NCI-H128 (cell line): Measurements from ENCODE around the gene PFDN2.
"Not testable (repeated sequence)": the region's sequence is repeated elsewhere in the genome, so short reads cannot be mapped to it uniquely, and the experiment has no call there.

ENCODE experiments used
- DNase-seq: peaks from one replicate; lab custom pipeline; 2025; ENCODE audit not compliant: unreplicated experiment; lab: John Stamatoyannopoulos, UW

PFDN2 gene

DNA sequence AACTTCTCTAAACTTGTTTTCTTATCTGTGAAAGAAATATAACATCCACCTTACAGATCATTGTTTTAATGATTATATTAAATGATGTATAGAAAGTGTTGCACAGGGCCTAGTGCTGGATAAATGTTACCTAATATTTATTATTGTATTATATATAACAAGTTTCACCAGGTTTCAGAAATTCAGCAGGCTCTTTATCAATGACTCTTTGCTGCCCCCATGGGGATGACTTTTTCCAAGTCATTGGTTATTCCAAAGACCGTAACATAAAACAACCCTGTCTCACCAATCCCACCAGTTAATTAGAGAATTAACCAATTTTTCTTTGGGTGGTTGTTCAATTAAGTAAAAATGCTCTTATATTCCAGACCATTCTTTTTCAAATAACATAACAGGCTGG lies 21.9 kb upstream of the PFDN2 start:
- peak; percentile 12 for DNase-seq

GRCh38 chr1:161138431-161138830 lies 20.6 kb upstream of the PFDN2 start:
- DNase-seq, result no peak

- DNase-seq, result no peak
These were observed 20.0 kb upstream of the PFDN2 start for GRCh38 chr1:161137881-161138280.

GRCh38 chr1:161133220-161133740 lies 15.4 kb upstream of the PFDN2 start:
- DNase-seq, result no peak

GRCh38 chr1:161132410-161133219 lies 14.8 kb upstream of the PFDN2 start, which contains the start of gene DEDD:
Gene DEDD (minus strand): TSS chr1:161132667. CDS start chr1:161124462, 8,205 bp downstream.
- DNase-seq, result peak; percentile 83

DNA sequence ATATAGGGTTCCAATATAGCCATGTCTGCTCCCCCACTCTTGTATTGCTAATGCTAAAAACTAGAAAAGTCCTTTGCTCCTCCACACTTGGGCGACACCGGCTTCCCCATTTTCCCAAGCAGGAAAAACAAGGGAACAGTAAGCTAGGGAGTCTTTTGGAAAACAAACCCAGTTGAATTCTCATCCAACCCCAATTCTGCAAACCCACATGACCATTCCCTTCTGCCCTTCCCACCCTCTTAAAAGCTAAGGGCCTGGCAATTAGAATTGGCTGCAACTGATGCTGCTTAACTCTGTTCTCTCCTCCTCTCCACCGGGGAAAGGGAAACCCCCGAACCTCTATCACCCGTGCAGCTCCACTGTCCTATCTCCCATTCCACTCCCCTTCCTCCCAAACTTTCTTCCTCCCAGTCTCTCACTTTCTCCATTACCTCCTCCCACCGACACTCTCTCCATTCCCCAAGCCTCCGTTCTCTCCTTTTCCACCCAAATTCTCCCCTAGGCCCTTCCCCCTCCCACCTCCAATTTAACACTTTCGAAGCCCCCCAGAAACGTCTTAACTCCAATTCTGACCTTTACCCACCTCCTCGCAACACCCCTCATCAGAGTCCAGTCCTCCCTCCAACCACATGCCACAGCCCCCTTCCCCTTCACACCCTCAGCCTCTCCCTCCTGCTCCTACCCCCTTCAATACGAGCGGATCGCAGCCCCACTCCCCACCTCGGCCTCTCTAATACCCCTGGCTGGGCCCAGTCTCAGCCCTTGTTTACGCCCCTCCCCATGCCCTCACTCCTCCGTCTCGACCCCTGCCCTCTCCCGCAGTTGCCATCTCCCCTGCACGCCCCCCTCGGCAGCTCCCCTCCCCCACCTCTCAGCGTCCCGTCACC lies 13.9 kb upstream of the PFDN2 start:
- no peak for DNase-seq

- DNase-seq, result no peak
These were observed 12.4 kb upstream of the PFDN2 start for GRCh38 chr1:161130266-161130665.

GRCh38 chr1:161128591-161129420 lies 11.0 kb upstream of the PFDN2 start:
- no peak for DNase-seq

DNA sequence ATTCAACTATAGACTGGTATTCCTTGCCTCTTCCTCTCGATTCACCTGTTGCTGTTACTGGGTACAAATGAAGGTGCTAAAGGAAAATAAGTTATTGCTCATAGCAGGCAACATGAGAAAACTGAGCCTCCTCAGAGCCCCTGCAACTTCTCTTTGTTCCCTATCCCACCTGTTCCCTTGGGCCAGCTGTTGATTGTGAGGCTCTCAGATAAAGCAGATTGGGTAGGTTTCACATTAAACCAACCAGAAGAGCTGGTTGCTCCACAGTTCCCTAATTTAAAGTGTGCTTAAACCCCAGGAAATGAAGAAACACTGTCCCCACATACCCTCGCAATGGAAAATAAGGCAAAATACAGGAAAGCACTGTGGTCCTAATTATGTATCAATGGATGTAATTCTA lies 9.8 kb upstream of the PFDN2 start:
- DNase-seq, result no peak

- no peak for DNase-seq
These were observed 5.1 kb upstream of the PFDN2 start for GRCh38 chr1:161122967-161123366.

- DNase-seq, result no peak
These were observed 4.0 kb upstream of the PFDN2 start for GRCh38 chr1:161121834-161122233.

DNA sequence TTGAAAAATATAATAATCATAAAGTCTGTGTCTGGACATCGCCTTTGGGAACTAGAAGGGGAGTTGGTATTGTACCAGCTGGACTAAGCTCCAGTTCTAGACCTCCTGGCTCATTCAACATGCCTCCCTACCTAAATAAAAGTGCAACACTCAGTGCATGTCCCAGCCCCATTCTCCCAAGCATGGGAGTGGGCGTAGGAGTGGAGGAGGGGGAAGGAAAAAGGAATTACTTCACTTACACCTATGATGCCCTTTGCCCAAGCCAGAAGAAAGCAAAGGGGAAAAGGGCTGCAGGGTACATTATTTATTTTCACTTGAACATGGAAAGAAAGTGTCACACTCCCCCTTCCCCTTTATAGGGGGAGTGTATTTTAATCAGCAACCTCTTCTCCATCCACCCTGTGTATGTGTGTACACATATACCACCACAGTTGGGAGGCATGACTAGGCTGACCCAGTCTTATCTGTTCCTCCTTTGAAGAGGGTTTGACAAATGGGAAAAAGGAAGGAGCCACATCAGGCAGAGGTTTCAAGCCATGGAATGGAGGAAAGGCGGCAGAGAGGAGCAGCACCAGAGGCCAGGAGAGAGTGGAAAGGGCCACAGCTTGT lies 3.3 kb upstream of the PFDN2 start:
- DNase-seq, result no peak

DNA sequence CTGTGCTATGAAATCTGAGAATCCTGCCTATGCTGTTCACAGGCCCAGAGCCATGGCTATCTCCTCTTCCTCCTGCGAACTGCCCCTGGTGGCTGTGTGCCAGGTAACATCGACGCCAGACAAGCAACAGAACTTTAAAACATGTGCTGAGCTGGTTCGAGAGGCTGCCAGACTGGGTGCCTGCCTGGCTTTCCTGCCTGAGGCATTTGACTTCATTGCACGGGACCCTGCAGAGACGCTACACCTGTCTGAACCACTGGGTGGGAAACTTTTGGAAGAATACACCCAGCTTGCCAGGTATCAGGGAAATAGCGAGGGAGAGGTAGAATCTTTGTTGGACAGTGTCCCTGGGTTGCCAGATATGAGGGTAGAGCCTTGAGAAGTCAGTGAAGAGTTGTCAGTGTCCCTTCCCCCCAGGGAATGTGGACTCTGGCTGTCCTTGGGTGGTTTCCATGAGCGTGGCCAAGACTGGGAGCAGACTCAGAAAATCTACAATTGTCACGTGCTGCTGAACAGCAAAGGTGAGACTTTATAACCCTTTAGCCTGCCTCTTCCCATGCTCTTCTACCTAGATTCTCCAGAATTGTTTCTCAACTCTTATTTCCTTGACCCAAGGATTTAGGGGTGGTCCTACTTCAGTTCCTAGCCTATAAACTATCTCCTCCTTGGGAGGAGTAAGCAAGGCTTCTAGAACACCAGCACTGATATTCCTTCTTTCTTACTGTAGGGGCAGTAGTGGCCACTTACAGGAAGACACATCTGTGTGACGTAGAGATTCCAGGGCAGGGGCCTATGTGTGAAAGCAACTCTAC lies 1.5 kb upstream of the PFDN2 start:
- no peak for DNase-seq

GRCh38 chr1:161115961-161116360 lies 1.9 kb downstream of the PFDN2 start:
- DNase-seq, result not testable (repeated sequence)

DNA sequence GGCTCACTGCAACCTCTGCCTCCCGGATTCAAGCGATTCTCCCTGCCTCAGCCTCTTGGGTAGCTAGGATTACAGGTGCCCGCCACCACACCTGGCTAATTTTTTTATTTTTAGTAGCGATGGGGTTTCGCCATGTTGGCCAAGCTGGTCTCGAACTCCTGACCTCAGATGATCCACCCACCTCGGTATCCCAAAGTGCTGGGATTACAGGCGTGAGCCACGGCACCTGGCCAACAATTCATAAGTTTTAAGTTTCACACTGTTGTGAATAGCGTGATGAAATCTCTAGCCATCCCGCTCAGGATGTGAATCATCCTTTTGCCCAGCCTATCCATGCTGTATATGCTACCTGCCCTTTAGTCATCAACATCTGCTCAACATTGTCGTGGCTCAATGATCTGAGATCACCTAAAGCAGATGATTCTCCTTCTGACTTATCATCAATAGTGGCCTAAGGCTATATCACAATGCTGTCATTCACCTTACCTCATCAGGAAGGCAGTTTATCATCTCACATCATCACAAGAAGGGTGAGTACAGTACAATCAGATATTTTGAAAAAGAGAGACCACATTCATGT lies 2.6 kb downstream of the PFDN2 start:
- DNase-seq, result no peak

DNA sequence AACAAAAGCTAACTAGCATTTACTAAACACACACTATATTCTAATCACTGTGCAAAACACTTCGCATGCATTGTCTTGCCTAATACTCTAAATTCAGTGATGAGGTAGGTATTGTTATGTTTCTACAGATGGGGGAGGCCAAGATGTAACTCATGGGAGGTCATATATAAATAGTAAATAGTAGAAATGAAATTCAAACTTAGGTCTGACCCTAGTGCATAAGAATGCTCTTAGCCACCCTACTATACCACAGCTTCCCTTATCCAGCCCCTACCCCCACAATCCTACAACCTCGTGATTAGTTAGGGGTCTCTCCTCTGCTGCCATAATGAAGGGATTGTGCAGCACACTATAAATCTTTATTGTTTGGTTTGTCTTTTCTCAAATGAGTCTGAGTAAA lies 3.3 kb downstream of the PFDN2 start:
- DNase-seq, result no peak

GRCh38 chr1:161113915-161114314 lies 3.9 kb downstream of the PFDN2 start:
- no peak for DNase-seq

DNA sequence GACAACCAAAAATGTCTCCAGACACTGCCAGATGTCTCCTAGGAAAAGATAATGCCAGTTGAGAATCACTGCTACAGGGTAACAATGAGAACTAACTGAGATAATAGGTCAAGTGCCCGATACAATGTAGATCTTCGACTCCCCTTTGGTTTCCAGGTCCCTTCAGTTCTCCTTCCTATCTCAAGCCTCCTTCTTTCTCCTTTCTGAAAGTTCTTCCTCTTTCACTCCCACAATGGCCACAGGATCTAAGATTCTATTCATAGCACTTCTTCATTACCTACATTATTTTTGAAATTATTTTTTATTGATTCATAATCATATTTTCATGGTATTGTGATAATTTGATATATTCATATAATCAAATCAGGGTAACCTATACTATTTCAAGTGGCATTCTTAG lies 6.3 kb downstream of the PFDN2 start:
- DNase-seq, result no peak

DNA sequence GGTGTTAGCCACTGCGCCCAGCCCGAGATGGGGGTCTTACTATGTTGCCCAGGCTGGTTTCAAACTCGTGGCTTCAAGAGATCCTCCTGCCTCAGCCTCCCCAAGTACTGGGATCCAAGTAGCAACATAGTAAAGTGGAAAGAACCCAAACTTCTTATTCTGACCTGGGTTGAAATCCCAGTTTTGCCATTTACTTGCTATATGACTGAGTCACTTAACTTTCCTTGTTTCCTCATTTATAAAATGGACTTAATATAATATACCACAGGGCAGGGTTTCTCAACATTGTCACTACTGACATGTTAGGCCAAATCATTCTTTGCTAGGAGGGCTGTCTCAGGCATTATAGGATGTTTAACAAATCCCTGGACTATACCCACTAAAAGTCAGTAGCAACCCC lies 6.7 kb downstream of the PFDN2 start:
- DNase-seq, result no peak
